A549 (cell line): Measurements from ENCODE around the gene WDR82.

Experiments used
- BHLHE40 ChIP-seq: IDR thresholded peaks from 2 replicates; pipeline ENCODE4 v1.6.1; 2012; ENCODE audit warnings: low read depth, low read length, inconsistent platforms
- CTCF ChIP-seq: fragments of >200 bp; sonication (Bioruptor Twin); formaldehyde crosslinking; IDR thresholded peaks from 3 replicates; pipeline ENCODE4 v1.5.1; 2016
- EP300 ChIP-seq, 2 experiments: fragments of >200 bp; sonication (Bioruptor Twin); formaldehyde crosslinking; IDR thresholded peaks; 2 replicates in 1 of 2; 3 replicates in 1 of 2; pipeline ENCODE4 v1.6.1; 2016 to 2017
- MAZ ChIP-seq: fragments of 150-350 bp; IDR thresholded peaks from 2 replicates; pipeline ENCODE4 v1.6.1; 2014; ENCODE audit warnings: antibody characterized with exemption, low read depth, low read length, borderline replicate concordance
- MYC ChIP-seq: IDR thresholded peaks from 2 replicates; pipeline ENCODE4 v1.6.1; 2012; ENCODE audit warnings: mild to moderate bottlenecking, inconsistent platforms, low read length, improper control_type of control experiment, borderline replicate concordance
- POLR2A ChIP-seq: IDR thresholded peaks from 2 replicates; pipeline ENCODE4 v1.6.1; 2012; ENCODE audit warnings: mild to moderate bottlenecking, low read length
- ZFP36 ChIP-seq: fragments of 450-650 bp; IDR thresholded peaks from 2 replicates; pipeline ENCODE4 v1.6.1; 2014; ENCODE audit warnings: borderline replicate concordance; ENCODE audit not compliant: partially characterized antibody

- TF ChIP-seq EP300 (IDR thresholded peaks at IDR 0.05) = no peak
- no peak for TF ChIP-seq MAZ
- TF ChIP-seq POLR2A = no peak
- no peak for TF ChIP-seq MYC
- TF ChIP-seq CTCF = no peak
- TF ChIP-seq ZFP36 = no peak
- TF ChIP-seq BHLHE40 = no peak
Observed at GRCh38 chr3:52240886-52241370, 37.5 kb downstream of the WDR82 start.
